GM12872 (cell line): ENCODE data around the gene ASB11.

Experiments
- CTCF ChIP-seq: IDR thresholded peaks from 3 replicates; pipeline ENCODE4 v1.5.1; 2011; ENCODE audit warnings: low read depth, mild to moderate bottlenecking, low read length, moderate library complexity; ENCODE audit not compliant: insufficient read depth

Gene ASB11

GRCh38 chrX:15344106-15344505 is 28.7 kb upstream of the ASB11 start:
- no peak for TF ChIP-seq CTCF

GRCh38 chrX:15343075-15343476 is 27.6 kb upstream of the ASB11 start:
- TF ChIP-seq CTCF, result no peak

GRCh38 chrX:15340867-15341266 is 25.4 kb upstream of the ASB11 start:
- TF ChIP-seq CTCF, result no peak

GRCh38 chrX:15336023-15336413 is 20.6 kb upstream of the ASB11 start:
- TF ChIP-seq CTCF, result no peak

- no peak for TF ChIP-seq CTCF
Measured at GRCh38 chrX:15335135-15336022, 19.9 kb upstream of the ASB11 start, which contains the start of gene PIGA. TSS of gene PIGA (minus strand) at chrX:15335523. CDS start at chrX:15331930, 3,593 bp downstream.

- TF ChIP-seq CTCF, result no peak
Measured at GRCh38 chrX:15334561-15334960, 19.1 kb upstream of the ASB11 start.

GRCh38 chrX:15328821-15329220 is 13.4 kb upstream of the ASB11 start:
- no peak for TF ChIP-seq CTCF
